GM12801 (cell line): ENCODE data around the gene KIF1B.

ENCODE experiments used
- TF ChIP-seq, protein P1 (sequence below): IDR thresholded peaks from one replicate; pipeline ENCODE4 v1.5.1; 2011; ENCODE audit warnings: control low read depth; ENCODE audit not compliant: insufficient read length; ENCODE audit errors: extremely low read depth

The KIF1B gene

DNA sequence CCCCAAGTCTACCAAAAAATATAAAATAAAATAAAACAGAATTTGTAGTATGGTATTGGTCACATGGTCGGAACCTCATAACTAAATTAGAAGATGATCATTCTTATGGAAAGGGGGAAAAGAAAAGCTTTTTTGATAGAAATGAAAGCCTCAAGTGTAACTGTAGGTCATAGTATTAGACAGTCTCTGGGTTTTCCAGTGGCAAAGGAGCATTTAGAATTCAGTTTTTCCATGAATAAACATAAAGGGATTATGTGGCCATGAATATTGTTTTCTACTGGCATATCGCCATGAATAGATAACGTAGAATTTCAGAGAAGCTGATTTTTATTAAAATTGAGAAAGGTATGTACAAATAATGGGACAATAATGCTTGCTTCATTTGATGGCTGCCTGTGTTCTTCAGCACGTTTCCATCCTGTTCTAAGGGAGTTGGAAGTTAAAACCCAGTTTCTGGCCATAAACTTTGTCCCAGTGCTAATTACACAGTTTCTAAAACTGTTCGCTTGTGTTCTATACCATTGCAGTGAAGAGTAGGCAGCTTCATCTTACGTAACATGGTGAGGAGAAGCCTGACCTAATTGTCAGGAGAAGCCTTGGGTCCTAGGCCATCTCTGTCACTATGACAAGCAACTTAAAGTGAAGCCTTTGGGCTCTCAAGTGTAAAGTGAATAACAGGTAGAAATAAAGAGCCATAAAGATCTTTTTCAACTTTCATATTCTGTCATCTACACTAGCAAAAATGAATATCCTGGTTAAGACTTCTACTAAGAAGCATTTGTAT is 118.0 kb downstream of the KIF1B start:
- TF ChIP-seq, protein P1, sequence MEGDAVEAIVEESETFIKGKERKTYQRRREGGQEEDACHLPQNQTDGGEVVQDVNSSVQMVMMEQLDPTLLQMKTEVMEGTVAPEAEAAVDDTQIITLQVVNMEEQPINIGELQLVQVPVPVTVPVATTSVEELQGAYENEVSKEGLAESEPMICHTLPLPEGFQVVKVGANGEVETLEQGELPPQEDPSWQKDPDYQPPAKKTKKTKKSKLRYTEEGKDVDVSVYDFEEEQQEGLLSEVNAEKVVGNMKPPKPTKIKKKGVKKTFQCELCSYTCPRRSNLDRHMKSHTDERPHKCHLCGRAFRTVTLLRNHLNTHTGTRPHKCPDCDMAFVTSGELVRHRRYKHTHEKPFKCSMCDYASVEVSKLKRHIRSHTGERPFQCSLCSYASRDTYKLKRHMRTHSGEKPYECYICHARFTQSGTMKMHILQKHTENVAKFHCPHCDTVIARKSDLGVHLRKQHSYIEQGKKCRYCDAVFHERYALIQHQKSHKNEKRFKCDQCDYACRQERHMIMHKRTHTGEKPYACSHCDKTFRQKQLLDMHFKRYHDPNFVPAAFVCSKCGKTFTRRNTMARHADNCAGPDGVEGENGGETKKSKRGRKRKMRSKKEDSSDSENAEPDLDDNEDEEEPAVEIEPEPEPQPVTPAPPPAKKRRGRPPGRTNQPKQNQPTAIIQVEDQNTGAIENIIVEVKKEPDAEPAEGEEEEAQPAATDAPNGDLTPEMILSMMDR, result no peak

DNA sequence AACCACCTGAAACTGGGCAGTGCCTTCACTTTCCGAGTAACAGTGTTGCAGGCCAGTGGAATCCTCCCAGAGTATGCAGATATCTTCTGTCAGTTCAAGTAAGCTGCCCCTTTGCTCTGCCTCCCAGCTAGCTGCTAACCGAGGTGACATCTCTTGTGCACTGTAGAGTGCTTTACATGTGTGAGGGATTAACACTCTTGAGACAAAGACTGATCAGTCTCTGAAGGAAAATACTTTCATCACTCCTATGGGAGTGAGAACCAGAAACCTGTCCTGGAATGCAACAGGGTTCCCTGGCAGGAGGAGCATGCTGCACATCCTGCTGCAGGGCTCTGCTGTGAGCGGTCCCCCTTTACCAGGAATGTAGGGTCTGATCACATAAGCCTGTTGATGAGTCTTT is 127.1 kb downstream of the KIF1B start:
- TF ChIP-seq, protein P1, result no peak

DNA sequence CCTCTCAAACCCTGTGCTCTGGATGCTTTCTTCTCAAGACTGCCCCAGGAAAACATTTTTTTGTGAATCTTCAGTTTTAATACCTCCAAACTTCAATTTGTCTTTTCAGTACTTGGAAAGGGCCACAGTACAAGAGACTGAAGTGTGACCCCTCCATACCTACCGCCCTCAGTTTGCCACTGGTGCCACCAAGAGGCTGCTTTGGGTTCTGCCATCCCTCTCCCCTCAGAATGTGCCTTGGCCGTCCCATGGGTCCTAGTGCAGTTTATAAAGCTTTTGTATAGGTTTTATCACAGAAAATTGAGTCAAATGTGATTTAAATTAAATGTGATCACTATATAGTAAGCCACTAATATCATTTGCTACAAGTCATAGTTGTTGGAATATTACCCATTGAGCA is 127.7 kb downstream of the KIF1B start:
- TF ChIP-seq, protein P1, result no peak

DNA sequence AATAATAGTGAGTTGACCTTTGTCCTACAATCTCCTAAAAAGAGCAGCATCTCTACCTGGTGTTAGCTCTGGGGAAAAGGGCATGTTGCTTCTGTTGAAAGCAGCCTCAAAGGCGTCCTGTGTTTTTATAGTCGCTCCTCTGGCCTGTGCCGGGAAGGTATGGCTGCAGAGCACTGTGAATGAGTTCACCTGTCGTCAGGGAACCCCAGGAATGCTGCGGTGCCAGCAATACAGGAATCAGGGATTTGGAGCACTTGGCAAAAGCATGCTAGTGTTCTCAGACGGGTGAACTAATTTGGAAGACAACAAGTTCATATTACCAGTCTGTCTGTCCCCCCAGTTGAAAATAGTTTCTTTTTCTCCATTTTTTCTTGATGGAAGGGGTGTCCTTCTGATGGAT is 128.2 kb downstream of the KIF1B start:
- TF ChIP-seq, protein P1, result no peak

DNA sequence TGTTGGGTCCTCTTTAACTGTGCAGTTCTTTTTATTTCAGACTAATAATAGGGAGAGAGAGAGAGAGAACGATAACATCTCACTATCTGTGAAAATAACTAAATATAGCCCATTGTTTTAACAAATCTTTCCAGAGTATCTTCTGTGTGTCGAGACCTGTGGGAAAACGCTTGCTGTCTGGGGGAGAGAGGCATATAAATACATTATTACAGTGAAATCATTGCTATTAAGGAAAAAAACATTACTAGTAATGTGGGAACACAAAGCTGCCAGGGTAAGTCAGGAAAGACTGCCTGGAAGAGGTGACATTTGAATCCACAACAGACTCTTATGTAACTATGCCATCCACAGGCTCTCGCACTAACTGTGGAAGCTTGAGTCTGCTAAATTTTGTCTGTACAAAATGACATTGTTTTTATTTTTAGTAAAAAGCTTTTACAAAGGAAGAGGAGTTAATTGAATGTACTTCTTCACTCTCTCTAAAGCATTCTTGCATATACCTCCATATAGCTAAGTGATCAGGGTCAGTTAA is 128.7 kb downstream of the KIF1B start:
- TF ChIP-seq, protein P1, result no peak

DNA sequence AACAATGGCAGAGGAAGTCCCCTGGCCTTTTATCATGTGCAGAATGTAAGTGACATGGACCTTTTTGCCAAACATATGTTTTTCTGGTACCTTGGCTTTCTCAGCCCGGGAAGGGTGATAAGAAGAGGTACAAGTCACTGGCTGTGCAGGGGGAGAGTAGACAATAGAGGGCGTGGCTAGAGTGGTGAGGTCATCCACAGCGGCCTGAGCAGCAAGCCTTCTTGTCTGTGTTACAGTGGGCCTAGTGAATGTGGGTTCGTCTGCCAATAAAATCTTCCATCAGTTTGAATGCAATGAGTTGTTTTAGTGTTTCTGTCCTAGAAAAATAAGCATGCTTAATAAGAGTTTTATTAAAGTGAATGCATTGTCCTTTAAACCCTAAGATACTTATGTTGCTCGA is 129.4 kb downstream of the KIF1B start:
- TF ChIP-seq, protein P1, result no peak

DNA sequence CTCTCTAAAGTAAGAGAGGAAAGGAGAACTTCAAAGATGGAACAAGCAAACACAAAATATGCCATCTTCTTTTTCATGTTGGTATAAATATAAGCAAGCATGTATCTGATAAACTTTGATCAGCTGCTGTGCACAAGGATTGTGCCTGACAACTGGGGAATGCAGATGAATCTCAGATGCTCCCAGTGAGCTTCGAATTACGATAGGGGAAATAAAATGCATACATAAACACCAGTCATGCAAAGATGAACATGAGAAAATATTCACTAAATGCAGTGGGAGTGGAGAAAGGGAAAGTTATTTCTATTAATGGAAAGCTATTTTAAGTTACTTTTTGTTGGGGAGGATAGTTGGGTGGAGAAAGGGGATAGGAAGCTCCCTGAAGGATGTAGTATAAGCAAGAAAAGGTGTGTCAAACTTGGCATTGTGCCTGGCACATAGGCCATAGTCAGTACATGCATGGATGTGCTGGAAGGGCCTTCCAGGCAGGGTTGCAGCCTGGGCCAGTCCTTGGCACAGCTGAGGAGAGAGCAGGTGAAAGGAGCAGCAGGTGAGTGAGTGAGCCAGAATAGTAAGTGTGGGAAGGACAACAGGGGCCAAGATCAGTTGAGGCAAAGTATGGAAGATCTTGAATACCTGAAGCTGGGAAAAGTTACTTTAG is 130.7 kb downstream of the KIF1B start:
- TF ChIP-seq, protein P1, result no peak
